DOHH2 (cell line): ENCODE measurements around the gene FZD8.

Experiments
- H3F3A ChIP-seq: fragments of 200-600 bp; sonication (generic), shearing (Covaris generic); 2 replicates; pipeline ENCODE4 v1.6.0; 2016; ENCODE audit warnings: antibody characterized with exemption, mild to moderate bottlenecking; ENCODE audit not compliant: control insufficient read depth, insufficient read depth
- H3K27ac ChIP-seq: fragments of 200-600 bp; sonication (generic); 2 replicates; pipeline ENCODE4 v1.5.1; 2014; ENCODE audit warnings: low read depth, mild to moderate bottlenecking, low read length, moderate library complexity
- H3K27me3 ChIP-seq: fragments of 200-600 bp; sonication (generic); 2 replicates; pipeline ENCODE4 v1.6.1; 2014; ENCODE audit warnings: mild to moderate bottlenecking, low read length, mixed read lengths; ENCODE audit not compliant: control insufficient read depth
- H3K36me3 ChIP-seq: fragments of 200-600 bp; sonication (generic); 2 replicates; pipeline ENCODE4 v1.6.1; 2014; ENCODE audit warnings: mild to moderate bottlenecking, low read length, moderate library complexity, mixed read lengths; ENCODE audit not compliant: control insufficient read depth
- H3K4me1 ChIP-seq: fragments of 200-600 bp; sonication (generic); 2 replicates; pipeline ENCODE4 v1.6.1; 2014; ENCODE audit warnings: mild to moderate bottlenecking, low read length, mixed read lengths; ENCODE audit not compliant: control insufficient read depth
- H3K4me2 ChIP-seq: fragments of 200-600 bp; sonication (generic); 2 replicates; pipeline ENCODE4 v1.6.0; 2014; ENCODE audit warnings: mild to moderate bottlenecking, low read length, moderate library complexity
- H3K4me3 ChIP-seq: fragments of 200-600 bp; sonication (generic); 2 replicates; pipeline ENCODE4 v1.5.1; 2014; ENCODE audit warnings: mild to moderate bottlenecking, low read length, mixed read lengths
- H3K79me2 ChIP-seq: fragments of 200-600 bp; sonication (generic); 2 replicates; pipeline ENCODE4 v1.6.1; 2014; ENCODE audit warnings: mild to moderate bottlenecking, low read length, mixed read lengths; ENCODE audit not compliant: control insufficient read depth
- H3K9me2 ChIP-seq: fragments of 200-600 bp; sonication (generic); replicated peaks from 2 replicates; pipeline ENCODE4 v1.6.1; 2014; ENCODE audit warnings: mild to moderate bottlenecking, low read length, mixed read lengths; ENCODE audit not compliant: control insufficient read depth
- H3K9me3 ChIP-seq: fragments of 200-600 bp; sonication (generic); 2 replicates; pipeline ENCODE4 v1.6.1; 2014; ENCODE audit warnings: antibody characterized with exemption, low read length, mixed read lengths; ENCODE audit not compliant: control insufficient read depth, insufficient read depth
- H4K20me1 ChIP-seq: fragments of 200-600 bp; sonication (generic); 2 replicates; pipeline ENCODE4 v1.6.0; 2014; ENCODE audit warnings: low read depth, mild to moderate bottlenecking, antibody characterized with exemption, low read length, moderate library complexity; ENCODE audit not compliant: control insufficient read depth, insufficient read depth
- CTCF ChIP-seq: fragments of 200-600 bp; sonication (generic); IDR thresholded peaks from one replicate; pipeline ENCODE4 v1.5.1; 2014; ENCODE audit warnings: antibody characterized with exemption, mild to moderate bottlenecking, low read depth, low read length; ENCODE audit not compliant: poor library complexity, severe bottlenecking
- EZH2phosphoT487 ChIP-seq: fragments of 200-600 bp; sonication (generic); IDR thresholded peaks from 2 replicates; pipeline ENCODE4 v1.6.1; 2017; ENCODE audit warnings: borderline replicate concordance, mild to moderate bottlenecking, antibody characterized with exemption, low read length, moderate library complexity, mixed read lengths

FZD8 gene

DNA sequence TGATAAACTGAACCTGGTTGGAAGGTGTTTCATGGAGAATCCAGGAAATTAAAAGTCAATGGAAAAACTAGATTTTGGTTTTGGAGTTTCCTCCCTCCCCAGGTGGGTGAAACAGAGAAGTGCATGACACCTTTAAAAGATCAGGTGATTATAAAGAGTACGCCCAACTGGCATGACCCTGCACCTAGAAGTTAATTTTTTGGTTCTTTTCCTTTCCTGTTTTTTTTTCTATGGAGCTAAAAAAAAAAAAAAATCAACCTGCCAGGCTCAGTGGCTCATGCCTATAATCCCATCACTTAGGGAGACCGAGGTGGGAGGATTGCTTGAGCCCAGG, 29.0 kb downstream of the FZD8 start:
- TF ChIP-seq EZH2phosphoT487 (no peak), CTCF (no peak)
- peaks cover 11% of the 10 kb centered on the region for H3K27me3 ChIP-seq
- H3K4me2 ChIP-seq: no peak overlapping the region
- no peaks in the 10 kb centered on the region for H3K4me1 ChIP-seq
- no peaks in the 10 kb centered on the region for H3K36me3 ChIP-seq
- no peaks in the 10 kb centered on the region for H3K79me2 ChIP-seq
- no peaks in the 10 kb centered on the region for H3F3A ChIP-seq
- H3K9me3 ChIP-seq: no peaks in the 10 kb centered on the region
- H3K4me3 ChIP-seq: no peak overlapping the region
- H3K9me2 ChIP-seq: no peaks in the 10 kb centered on the region
- H4K20me1 ChIP-seq: no peaks in the 10 kb centered on the region
- no peak overlapping the region for H3K27ac ChIP-seq

DNA sequence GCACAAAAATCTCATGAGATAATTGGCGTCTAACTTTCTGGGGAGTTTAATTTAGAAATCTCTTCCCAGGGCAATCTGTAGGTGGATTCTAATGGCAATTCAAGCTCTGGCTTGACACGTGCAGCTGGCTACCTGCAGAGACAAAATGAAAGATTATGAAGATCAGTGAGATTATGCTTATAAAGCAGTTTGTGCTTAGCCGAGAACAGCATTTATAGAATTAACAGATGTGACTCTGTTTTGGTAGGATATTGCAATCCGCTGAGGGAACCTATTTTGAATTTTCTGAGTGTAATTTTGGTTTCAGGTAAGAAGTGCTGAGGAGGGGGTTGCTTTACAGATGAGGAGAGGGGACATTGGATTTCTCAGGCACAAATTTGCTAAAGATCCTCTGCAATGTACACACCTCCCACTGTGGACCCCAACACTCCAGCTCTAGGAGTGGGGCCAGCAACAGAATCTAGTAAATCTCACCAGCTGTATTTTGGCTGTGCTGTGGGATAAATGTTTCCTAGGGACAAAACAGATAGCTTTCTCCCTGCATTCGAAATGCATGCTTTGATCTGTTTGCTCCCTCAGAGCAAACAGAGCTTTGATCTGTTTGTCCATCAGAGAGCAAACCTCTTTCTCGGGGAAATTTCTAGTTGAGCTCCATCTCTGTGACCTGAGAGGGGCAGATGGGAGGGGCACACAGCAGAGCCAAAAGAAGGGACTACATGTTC, 29.6 kb downstream of the FZD8 start:
- Histone ChIP-seq H3K27me3 (peaks cover 11% of the 10 kb centered on the region), H3K4me3 (no peak overlapping the region), H3K4me2 (no peak overlapping the region), H3K4me1 (no peaks in the 10 kb centered on the region), H3K9me2 (no peaks in the 10 kb centered on the region), H3K9me3 (no peaks in the 10 kb centered on the region), H4K20me1 (no peaks in the 10 kb centered on the region), H3K36me3 (no peaks in the 10 kb centered on the region), H3F3A (no peaks in the 10 kb centered on the region), H3K27ac (no peak overlapping the region), H3K79me2 (no peaks in the 10 kb centered on the region)
- TF ChIP-seq CTCF (no peak), EZH2phosphoT487 (no peak)

GRCh38 chr10:35611750-35612149, 30.3 kb downstream of the FZD8 start:
- H3F3A ChIP-seq: no peaks in the 10 kb centered on the region

More at GRCh38 chr10:35611750-35612149, 30.3 kb downstream of the FZD8 start:
- H3K27me3 ChIP-seq: peaks cover 11% of the 10 kb centered on the region
- H3K9me2 ChIP-seq: no peaks in the 10 kb centered on the region
- TF ChIP-seq EZH2phosphoT487 (no peak), CTCF (no peak)
- H3K9me3 ChIP-seq: no peaks in the 10 kb centered on the region
- no peaks in the 10 kb centered on the region for H3K4me1 ChIP-seq
- H3K36me3 ChIP-seq: no peaks in the 10 kb centered on the region
- no peaks in the 10 kb centered on the region for H3K79me2 ChIP-seq
- H3K4me2 ChIP-seq: no peak overlapping the region
- H4K20me1 ChIP-seq: no peaks in the 10 kb centered on the region
- H3K4me3 ChIP-seq: no peak overlapping the region
- H3K27ac ChIP-seq: no peak overlapping the region
